ENCODE results near the gene MYCBP. TPM values are rescaled to one million over a fixed set of nuclear protein-coding genes. Genes with fewer than 3 reads are reported as not detected.
A peak's percentile ranks its signal among the peaks of the same experiment; 100 is the strongest.

MYCBP gene
- total and polyA plus RNA-seq, 2 of the 13 experiments (the other 11 are each of a cell fraction or from before 2014, with no cell fraction given): 11.4 to 30.4 TPM

- TF ChIP-seq GTF3A (CRISPR knock-in tag; conservative IDR thresholded peaks at IDR 0.05): 0 out of 2 replicates have a peak, but pooled peaks have one; percentile 49
- TF ChIP-seq TEAD3 (CRISPR knock-in tag; optimal IDR thresholded peaks at IDR 0.05; ENCODE audit: borderline replicate concordance): no peak
- no peak for TF ChIP-seq SSRP1 (CRISPR knock-in tag; IDR thresholded peaks at IDR 0.05)
- no peak for TF ChIP-seq PRDM10 (CRISPR knock-in tag; IDR thresholded peaks at IDR 0.05; ENCODE audit: low read depth)
- TF ChIP-seq SETDB1 (CRISPR knock-in tag; IDR thresholded peaks at IDR 0.05; ENCODE audit: borderline replicate concordance): no peak
- TF ChIP-seq ZNF644 (CRISPR knock-in tag; IDR thresholded peaks at IDR 0.05; ENCODE audit: low read depth): no peak
- no peak for TF ChIP-seq ZNF703 (CRISPR knock-in tag; IDR thresholded peaks at IDR 0.05; ENCODE audit: borderline replicate concordance)
- no peak for TF ChIP-seq JUN (CRISPR knock-in tag; IDR thresholded peaks at IDR 0.05)
- TF ChIP-seq ATRX (CRISPR knock-in tag; IDR thresholded peaks at IDR 0.05; ENCODE audit: borderline replicate concordance): no peak
- no peak for TF ChIP-seq ZFP37 (CRISPR knock-in tag; IDR thresholded peaks at IDR 0.05; ENCODE audit: borderline replicate concordance)
- TF ChIP-seq SMARCE1 (IDR thresholded peaks at IDR 0.05; ENCODE audit: borderline replicate concordance): no peak
- no peak for TF ChIP-seq ZNF570 (CRISPR knock-in tag; IDR thresholded peaks at IDR 0.05; ENCODE audit: borderline replicate concordance)
- TF ChIP-seq AGO2 (optimal IDR thresholded peaks at IDR 0.05; ENCODE audit: low read depth, low read length): peak; percentile 96
- peak; percentile 79 for TF ChIP-seq KAT8 (CRISPR knock-in tag; IDR thresholded peaks at IDR 0.05)
- TF ChIP-seq, protein P1, sequence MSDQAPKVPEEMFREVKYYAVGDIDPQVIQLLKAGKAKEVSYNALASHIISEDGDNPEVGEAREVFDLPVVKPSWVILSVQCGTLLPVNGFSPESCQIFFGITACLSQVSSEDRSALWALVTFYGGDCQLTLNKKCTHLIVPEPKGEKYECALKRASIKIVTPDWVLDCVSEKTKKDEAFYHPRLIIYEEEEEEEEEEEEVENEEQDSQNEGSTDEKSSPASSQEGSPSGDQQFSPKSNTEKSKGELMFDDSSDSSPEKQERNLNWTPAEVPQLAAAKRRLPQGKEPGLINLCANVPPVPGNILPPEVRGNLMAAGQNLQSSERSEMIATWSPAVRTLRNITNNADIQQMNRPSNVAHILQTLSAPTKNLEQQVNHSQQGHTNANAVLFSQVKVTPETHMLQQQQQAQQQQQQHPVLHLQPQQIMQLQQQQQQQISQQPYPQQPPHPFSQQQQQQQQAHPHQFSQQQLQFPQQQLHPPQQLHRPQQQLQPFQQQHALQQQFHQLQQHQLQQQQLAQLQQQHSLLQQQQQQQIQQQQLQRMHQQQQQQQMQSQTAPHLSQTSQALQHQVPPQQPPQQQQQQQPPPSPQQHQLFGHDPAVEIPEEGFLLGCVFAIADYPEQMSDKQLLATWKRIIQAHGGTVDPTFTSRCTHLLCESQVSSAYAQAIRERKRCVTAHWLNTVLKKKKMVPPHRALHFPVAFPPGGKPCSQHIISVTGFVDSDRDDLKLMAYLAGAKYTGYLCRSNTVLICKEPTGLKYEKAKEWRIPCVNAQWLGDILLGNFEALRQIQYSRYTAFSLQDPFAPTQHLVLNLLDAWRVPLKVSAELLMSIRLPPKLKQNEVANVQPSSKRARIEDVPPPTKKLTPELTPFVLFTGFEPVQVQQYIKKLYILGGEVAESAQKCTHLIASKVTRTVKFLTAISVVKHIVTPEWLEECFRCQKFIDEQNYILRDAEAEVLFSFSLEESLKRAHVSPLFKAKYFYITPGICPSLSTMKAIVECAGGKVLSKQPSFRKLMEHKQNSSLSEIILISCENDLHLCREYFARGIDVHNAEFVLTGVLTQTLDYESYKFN (CRISPR knock-in tag; conservative IDR thresholded peaks at IDR 0.05): 0 out of 2 replicates have a peak, but pooled peaks have one; percentile 16
- peak; percentile 83 for TF ChIP-seq ASH2L (IDR thresholded peaks at IDR 0.05; ENCODE audit: insufficient read length, low read depth, low read length)
- TF ChIP-seq ZNF224 (CRISPR knock-in tag; IDR thresholded peaks at IDR 0.05): no peak
- no peak for TF ChIP-seq SOX6 (IDR thresholded peaks at IDR 0.05)
- peak; percentile 47; the same call in 1 of the 2 replicates for TF ChIP-seq SOX6 (CRISPR knock-in tag; IDR thresholded peaks at IDR 0.05)
- TF ChIP-seq BHLHE40 (IDR thresholded peaks at IDR 0.05; ENCODE audit: low read length): peak; percentile 6; the same call in 1 of the 2 replicates
- no peak for TF ChIP-seq HNF4G (IDR thresholded peaks at IDR 0.05; ENCODE audit: borderline replicate concordance, low read depth, low read length)
- TF ChIP-seq HNF4G (CRISPR knock-in tag; IDR thresholded peaks at IDR 0.05; ENCODE audit: borderline replicate concordance, low read depth): 0 out of 2 replicates have a peak, but pooled peaks have one; percentile 39
These were observed at the start of gene MYCBP (continued) for GRCh38 chr1:38873027-38873969.

Measured in HepG2 (cell line).